NCI-H2171 (cell line): ENCODE results near the gene AK1.

ENCODE experiments used
- DNase-seq: peaks from one replicate; lab custom pipeline; 2025; lab: John Stamatoyannopoulos, UW

AK1 gene, protein sequence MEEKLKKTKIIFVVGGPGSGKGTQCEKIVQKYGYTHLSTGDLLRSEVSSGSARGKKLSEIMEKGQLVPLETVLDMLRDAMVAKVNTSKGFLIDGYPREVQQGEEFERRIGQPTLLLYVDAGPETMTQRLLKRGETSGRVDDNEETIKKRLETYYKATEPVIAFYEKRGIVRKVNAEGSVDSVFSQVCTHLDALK

GRCh38 chr9:127877566-127877998 is at the start of gene AK1:
Gene AK1, minus strand, starts transcription at chr9:127877675. Its CDS starts 3,058 bp downstream, at chr9:127874617.
- DNase-seq = peak; percentile 74

- DNase-seq = no peak
Measured at GRCh38 chr9:127926906-127927200, 49.4 kb upstream of the AK1 start.

GRCh38 chr9:127925959-127926905 is 48.8 kb upstream of the AK1 start:
- DNase-seq = no peak

- DNase-seq = no peak
Measured at GRCh38 chr9:127924736-127925444, 47.4 kb upstream of the AK1 start.

DNA sequence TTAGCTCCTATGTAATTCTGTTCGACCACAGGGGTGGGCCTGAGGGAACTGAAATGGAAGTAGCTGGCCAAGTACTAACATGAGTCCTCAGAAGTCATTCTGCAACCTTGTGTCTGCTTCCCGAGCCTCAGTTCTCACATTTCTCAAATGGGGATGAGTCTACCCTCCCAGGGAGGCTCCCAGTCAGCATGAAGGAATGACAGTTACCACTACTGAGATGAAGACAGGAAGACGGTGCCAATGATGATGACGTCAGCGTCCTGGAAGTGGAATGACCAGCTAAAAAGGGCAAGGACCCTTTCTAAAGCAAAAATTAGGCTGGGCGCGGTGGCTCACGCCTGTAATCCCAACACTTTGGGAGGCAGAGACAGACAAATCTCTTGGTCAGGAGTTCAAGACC is 46.3 kb upstream of the AK1 start:
- DNase-seq = no peak

- DNase-seq = peak; percentile 49
Measured at GRCh38 chr9:127923046-127923445, 45.6 kb upstream of the AK1 start.

DNA sequence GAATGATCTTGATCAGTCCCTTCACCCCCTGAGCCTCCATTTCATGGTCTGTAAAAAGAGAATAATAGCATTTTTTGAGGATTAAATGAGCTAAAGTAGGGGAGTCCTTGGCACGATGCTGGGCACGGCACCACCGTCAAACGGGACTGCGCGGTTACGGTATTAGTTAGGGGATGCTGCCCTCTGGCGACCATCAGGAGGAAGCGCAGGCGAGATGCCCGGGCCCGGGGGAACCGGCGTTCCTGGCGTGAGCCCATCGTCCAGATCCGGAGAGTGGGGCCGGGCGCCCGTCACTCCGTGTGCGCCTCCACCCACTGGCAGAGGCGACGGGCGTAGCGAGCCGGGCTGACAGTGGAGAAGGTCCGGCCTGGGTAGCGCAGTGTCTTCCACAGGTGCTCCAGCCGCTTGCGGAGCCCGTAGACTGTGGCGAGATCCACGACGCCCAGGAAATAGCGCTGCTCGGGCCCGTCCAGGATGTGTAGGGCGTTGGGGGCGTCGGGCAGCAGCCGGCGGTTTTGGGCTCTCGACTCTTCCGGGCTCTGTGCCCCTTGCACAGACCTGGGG is 44.2 kb upstream of the AK1 start:
- DNase-seq = peak; percentile 47

- DNase-seq = no peak
Measured at GRCh38 chr9:127920794-127921193, 43.3 kb upstream of the AK1 start.

DNA sequence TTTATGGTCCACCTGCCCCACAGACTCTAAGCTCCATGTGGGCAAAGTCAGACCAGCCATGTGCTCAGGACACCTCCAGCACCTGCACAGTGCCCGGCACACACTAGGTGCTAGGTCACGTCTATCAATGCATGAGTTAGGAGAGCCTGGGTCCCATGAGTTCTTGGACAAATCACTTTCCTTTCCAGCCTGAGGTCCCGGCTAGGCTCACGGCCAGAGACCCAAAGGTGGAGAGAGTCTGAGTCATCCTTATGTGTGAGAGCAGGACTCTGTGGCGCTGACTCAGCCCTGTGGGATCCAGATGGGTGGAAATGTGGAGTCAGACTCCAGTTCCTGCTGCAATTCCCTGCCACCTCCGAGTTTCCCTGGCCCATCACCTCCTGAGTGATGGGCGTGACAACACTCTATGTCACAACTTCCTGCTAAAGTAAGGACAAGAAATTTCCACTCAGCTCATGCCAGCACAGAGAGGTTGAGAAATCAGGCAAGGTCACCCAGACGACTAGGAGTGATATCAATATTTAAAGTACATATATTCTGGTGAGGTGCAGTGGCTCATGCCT is 41.9 kb upstream of the AK1 start:
- no peak for DNase-seq

DNA sequence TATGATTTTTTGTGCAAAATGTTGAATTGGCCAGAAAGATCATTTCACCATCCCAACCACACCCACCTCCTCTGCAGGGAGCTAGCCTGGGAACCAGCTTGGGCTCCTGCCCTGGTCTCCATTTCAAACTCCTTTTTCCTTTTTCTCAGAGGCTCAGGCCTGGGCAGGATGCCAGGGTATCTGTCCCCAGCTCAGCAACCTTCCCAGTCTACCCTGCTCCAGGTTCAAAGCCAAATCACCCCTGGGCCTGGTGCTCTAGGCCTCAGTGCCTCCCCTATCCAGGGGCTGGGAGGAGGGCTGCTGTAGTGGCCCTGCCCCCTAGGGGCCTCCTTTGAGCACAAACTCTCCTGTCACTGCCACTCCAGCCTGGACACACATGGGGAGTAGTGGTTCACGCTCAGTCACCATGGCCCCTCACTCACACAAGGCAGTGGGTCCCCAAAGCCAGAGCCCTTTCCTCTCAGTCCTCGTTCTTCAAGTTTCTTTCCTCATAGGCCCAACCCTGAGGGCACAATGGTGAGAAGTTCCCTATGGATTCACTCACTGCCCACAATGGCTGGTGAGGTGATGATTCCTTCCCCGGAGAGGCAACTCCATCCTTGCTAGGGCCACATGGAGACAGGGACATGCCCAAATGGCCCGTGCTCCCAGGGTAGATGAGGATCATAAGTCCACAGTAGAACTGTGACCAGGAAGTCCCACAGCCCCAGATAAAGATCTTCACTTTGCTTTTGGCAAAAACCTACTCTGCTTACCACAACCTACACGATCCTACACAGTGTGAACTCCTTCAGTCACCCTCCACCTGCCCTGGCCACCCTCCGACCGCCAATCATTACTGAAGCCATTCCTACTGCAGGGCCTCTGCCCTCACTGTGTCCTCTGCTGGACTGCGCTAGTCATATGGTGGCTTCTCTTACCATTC is 41.0 kb upstream of the AK1 start:
- no peak for DNase-seq

DNA sequence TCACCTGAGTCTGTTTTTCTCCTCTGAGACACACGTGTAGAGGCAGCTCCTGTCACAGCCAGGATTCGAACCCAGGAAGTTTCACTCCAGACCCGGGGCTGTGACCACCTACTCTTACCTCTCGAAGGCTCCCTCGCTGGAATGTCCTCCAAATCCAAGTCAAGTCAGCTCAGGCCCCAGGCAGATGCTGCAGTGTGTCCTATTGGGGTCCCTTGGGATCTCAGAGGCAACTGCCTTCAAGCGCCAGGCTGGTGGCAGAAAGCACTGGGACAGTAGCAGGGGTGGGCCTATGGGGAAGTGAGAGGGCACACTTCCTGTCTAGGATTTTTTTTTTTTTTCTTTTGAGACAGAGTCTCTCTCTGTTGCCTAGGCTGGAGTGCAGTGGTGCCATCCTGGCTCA is 40.1 kb upstream of the AK1 start:
- DNase-seq = peak; percentile 79

DNA sequence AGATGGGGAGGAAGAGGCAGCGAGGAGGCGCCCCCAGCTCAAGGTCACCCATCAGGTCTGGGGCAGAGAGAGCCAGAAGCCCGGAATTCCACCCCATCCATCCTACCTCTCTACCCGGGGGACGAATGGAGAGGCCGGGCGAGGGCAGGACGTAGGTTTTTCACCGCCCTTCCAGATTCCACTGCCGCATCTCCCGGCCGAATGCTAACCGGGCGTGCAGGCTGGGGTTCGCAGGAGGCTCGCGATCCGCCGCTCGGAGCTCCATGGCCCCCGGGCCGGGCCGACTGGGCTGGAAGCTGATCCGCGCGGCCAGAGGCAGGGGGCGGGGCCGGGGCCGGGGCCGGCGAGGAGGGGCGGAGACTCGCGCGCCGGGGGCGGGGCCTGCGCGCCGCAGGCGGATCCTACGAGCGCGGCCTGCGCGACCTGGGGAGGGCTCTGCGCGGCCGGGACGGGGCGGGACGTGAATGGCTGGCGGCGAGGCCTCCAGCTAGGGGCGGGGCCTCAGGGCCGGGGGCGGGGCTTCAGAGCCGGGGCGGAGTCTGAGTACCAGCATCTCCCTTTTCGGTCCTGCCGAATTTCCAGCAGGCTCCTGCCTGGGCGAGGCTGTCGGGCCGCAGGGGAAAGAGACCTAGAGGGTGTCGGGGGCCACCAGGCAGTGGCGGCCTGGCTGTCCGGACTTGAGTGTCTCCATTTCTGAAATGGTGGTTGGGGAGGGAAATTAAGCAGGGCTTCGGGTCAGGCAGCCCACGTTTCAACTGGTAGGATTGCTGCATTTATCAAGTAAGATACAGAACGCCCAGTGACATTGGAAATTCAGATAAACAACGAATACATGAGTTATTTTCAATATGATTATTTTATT is 39.5 kb upstream of the AK1 start, which contains the start of gene ST6GALNAC4:
Gene ST6GALNAC4, minus strand, starts transcription at position 322 of the 862 bp plus-strand sequence. CDS start 622 bp downstream, outside the sequence.
- DNase-seq = peak; percentile 96

DNA sequence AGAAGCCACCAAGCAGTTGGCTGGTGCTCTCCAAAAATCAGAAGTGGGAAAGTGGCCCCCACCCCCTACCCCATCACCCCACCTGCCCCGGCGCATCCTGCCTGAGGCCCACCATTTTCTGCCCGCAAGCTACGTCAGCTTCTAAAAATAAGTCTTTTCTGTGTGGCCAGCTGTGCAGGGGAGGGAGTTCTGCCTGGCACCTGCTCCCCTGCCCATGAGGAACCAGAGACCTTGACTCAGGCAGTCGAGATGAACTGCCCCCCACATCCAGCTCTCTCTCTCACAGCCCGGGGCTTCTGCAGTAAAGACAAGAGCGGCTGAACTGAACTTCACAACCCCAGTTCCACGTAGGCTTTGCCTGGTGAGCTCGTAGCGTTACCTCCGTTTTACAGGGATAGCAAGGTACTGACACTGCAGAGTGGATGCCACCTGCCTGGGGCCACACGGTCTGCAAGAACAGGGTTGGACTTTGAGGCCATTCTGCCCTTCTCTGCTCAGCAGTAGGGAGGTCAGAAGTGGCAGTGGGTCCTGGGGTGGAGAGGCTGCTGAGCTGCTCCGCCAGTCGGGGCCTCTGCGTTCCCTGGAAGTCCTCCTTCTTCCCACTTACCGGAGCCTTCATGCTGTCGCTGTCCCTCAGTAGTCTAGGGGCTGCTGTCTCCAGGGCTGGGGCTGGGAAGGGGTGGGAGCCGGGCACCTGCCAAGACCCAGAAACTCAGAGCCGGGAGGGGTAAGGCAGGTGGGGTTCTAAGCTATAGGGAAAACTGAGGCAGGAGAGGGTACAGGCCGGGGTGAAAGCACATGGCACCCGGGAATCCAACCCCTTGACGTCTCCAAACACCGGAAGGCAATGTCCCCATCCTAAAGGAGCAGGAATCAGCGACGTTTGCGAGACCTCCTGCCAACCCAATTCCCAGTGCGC is 38.6 kb upstream of the AK1 start:
- DNase-seq = peak; percentile 45

DNA sequence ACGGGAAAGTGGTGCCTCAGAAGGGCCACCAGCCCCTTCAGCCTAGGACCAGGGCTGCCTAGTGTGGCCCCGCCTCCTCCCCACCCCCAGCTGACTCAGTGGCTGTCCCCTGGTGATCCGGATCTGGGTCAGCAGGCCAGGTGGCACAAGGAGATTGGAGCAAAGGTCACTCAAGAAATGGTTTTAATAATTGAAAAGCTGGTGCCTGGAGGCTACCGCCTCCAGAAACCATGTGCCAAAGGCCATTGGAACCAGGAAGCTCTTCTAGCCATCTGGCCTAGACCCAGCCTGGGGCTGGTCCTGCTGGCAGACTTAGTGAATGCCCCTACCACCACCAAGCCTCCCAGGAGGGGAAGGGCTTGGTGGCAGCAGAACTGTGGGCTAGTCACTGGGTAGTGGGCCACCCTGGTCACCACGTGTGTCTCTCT is 37.9 kb upstream of the AK1 start:
- DNase-seq = no peak

GRCh38 chr9:127913682-127914081 is 36.2 kb upstream of the AK1 start:
- no peak for DNase-seq

DNA sequence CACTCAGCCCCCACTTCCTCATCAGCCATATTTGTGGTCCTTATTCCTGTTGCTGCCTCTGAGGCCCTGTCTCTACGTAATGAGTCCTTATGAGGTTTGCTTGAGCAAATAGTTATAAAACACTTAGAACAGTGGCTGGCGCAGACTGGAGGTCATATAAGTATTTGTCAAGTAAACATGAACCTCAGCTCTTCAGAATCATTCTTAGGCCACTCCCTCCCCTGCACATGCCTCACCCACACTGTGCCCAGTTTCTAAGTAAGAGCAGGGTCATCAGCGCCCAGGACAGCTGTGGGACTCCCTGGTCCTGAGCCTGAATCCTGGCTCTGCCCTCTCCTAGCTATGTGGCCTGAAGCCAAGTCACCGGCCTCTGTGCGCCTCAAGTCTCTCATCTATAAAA is 35.4 kb upstream of the AK1 start:
- DNase-seq = no peak

- no peak for DNase-seq
Measured at GRCh38 chr9:127912296-127912695, 34.8 kb upstream of the AK1 start.

DNA sequence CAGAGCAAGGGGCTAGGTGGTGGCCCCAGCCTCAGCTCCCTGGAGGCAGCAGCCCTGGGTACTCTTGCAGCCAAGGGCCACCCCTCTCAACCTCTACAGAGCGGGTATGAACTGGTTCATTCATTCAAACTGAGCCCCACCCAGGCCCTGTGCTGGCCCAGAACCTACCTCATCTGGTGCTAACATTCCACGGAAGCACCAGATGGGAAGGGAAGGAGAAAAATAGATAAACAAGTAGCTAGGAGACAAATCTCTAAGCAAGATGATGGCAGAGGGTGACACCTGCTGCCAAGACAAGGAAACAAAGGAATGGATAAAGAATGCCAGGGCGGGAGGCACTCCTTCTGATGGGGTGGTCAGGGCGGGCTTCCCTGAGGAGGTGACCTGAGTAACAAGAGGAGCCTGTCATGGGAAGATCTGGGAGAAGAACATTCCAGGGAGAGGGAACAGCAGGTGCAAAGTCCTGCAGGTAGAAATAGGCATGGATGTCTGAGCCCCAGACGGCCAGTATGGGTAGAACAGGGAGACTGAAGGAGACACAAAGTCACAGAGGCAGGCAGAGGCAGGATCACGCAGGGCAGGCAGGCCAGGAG is 33.2 kb upstream of the AK1 start:
- peak; percentile 88 for DNase-seq
